ENCODE measurements around the gene LRRC3. TPM values are rescaled to one million over a fixed set of nuclear protein-coding genes. Genes with fewer than 3 reads are reported as not detected.

Gene LRRC3
- total RNA-seq, 3 donors from 2014 or later (not counting 1 experiment from before 2014, with no cell fraction given) = 0.36 to 0.50 (median 0.38) TPM

DNA sequence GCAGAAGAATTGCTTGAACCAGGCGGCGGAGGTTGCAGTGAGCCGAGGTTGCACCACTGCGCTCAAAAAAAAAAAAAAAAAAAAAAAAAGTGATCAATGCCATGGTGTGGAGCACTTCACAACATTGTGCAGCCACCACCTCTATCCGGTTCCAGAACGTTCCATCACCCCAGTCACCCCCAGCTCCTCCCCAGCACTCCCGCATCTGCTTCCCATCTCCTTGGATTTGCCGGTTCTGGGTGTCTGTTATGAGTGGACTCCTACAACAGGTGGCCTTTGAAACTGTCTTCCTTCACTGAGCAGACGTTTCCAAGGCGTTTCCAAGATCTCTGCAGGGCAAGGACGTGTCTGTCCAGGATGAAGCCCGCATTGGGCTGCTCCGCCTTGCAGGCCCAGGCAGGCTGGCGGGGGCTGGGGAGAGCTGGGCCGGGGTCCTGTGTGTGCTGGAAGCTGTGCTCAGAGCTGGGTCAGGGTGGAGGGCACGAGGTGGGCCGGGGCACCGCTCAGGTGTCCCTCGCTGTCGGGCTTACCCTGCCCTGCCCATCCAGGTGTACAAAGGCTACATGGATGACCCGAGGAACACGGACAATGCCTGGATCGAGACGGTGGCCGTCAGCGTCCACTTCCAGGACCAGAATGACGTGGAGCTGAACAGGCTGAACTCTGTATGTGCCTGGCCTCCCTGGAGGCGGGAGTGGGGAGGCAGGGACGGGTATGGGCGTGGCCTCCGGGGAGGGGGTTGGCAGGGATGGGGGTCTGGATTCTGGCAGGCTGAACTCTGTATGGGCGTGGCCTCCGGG lies 14.9 kb upstream of the LRRC3 start:
- Mint-ChIP-seq H3K4me1 (peaks cover 0 to 13% of the 10 kb centered on the region in 2 donors), H3K27me3 (ENCODE audit: low read depth in 2 of 2) (no peaks in the 10 kb centered on the region), H3K27ac (no peak overlapping the region), H3K36me3 (no peaks in the 10 kb centered on the region), H3K9me3 (no peaks in the 10 kb centered on the region), H3K4me3 (no peak overlapping the region)
- no peak for DNase-seq
- H3K36me3 ChIP-seq (ENCODE audit: control insufficient read depth, insufficient read depth, low read length) = peaks cover 5% of the 10 kb centered on the region
- intact Hi-C loops (cut with micrococcal nuclease) = no loop called here
- no peaks in the 10 kb centered on the region for H3K4me1 ChIP-seq (ENCODE audit: control insufficient read depth, insufficient read depth, low read length)
- no peaks in the 10 kb centered on the region for H3K27me3 ChIP-seq (ENCODE audit: control insufficient read depth, insufficient read depth, low read length)
- 92% methylated on average over 31 of the region's 33 CpGs for WGBS (ENCODE audit: insufficient coverage)
- no peak for ATAC-seq
- no peaks in the 10 kb centered on the region for H3K9me3 ChIP-seq (ENCODE audit: control insufficient read depth, insufficient read depth, low read length)
- no peak overlapping the region for H3K27ac ChIP-seq (ENCODE audit: low read length)
- H3K4me3 ChIP-seq (ENCODE audit: low read length) = no peak overlapping the region
- TF ChIP-seq, protein P1, sequence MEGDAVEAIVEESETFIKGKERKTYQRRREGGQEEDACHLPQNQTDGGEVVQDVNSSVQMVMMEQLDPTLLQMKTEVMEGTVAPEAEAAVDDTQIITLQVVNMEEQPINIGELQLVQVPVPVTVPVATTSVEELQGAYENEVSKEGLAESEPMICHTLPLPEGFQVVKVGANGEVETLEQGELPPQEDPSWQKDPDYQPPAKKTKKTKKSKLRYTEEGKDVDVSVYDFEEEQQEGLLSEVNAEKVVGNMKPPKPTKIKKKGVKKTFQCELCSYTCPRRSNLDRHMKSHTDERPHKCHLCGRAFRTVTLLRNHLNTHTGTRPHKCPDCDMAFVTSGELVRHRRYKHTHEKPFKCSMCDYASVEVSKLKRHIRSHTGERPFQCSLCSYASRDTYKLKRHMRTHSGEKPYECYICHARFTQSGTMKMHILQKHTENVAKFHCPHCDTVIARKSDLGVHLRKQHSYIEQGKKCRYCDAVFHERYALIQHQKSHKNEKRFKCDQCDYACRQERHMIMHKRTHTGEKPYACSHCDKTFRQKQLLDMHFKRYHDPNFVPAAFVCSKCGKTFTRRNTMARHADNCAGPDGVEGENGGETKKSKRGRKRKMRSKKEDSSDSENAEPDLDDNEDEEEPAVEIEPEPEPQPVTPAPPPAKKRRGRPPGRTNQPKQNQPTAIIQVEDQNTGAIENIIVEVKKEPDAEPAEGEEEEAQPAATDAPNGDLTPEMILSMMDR (IDR thresholded peaks at IDR 0.05) = no peak

DNA sequence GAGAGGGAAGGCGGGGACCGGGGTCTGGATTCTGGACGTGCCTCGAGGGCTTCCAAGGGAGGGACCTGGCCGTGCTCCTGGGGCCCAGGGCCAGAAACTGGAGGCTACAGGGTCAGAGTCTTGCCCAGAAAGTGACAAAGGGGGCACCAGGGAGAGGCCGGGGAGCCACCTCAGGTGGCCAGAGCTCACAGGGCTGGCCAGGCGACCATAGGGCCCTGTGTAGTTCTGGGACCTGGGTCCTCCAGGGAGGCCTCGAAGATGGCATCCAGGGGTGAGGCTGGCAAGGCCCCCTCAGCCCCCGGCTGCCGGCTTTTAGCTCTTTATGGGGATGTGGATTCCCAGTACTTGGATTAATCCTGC lies 14.3 kb upstream of the LRRC3 start:
- Mint-ChIP-seq H3K4me3 (no peak overlapping the region), H3K9me3 (no peaks in the 10 kb centered on the region), H3K27ac (no peak overlapping the region), H3K36me3 (no peaks in the 10 kb centered on the region), H3K4me1 (peaks cover 0 to 7% of the 10 kb centered on the region in 2 donors), H3K27me3 (ENCODE audit: low read depth in 2 of 2) (no peaks in the 10 kb centered on the region)
- Histone ChIP-seq H3K36me3 (ENCODE audit: control insufficient read depth, insufficient read depth, low read length) (peaks cover 5% of the 10 kb centered on the region), H3K4me1 (ENCODE audit: control insufficient read depth, insufficient read depth, low read length) (no peaks in the 10 kb centered on the region), H3K4me3 (ENCODE audit: low read length) (no peak overlapping the region), H3K9me3 (ENCODE audit: control insufficient read depth, insufficient read depth, low read length) (no peaks in the 10 kb centered on the region), H3K27me3 (ENCODE audit: control insufficient read depth, insufficient read depth, low read length) (no peaks in the 10 kb centered on the region), H3K27ac (ENCODE audit: low read length) (no peak overlapping the region)
- WGBS (ENCODE audit: insufficient coverage) = 91% methylated on average over 10 of the region's 10 CpGs
- ATAC-seq (no peak), DNase-seq (no peak)
- intact Hi-C loops (cut with micrococcal nuclease) = no loop called here
- TF ChIP-seq, protein P1 (IDR thresholded peaks at IDR 0.05) = no peak

DNA sequence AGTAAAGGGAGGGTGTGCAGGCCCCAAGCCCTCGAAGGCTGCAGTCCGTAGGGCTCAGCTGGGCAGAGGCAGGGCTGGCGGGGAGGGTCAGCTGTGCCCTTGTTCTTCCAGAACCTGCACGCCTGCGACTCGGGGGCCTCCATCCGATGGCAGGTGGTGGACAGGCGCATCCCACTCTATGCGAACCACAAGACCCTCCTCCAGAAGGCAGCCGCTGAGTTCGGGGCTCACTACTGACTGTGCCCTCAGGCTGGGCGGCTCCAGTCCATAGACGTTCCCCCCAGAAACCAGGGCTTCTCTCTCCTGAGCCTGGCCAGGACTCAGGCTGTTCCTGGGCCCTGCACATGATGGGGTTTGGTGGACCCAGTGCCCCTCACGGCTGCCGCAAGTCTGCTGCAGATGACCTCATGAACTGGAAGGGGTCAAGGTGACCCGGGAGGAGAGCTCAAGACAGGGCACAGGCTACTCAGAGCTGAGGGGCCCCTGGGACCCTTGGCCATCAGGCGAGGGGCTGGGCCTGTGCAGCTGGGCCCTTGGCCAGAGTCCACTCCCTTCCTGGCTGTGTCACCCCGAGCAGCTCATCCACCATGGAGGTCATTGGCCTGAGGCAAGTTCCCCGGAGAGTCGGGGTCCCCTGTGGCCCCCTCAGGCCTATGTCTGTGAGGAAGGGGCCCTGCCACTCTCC lies 13.6 kb upstream of the LRRC3 start:
- 95% methylated on average over 20 of the region's 20 CpGs for WGBS (ENCODE audit: insufficient coverage)
- Histone ChIP-seq H3K9me3 (ENCODE audit: control insufficient read depth, insufficient read depth, low read length) (no peaks in the 10 kb centered on the region), H3K27ac (ENCODE audit: low read length) (no peak overlapping the region), H3K27me3 (ENCODE audit: control insufficient read depth, insufficient read depth, low read length) (no peaks in the 10 kb centered on the region), H3K36me3 (ENCODE audit: control insufficient read depth, insufficient read depth, low read length) (peaks cover 5% of the 10 kb centered on the region), H3K4me1 (ENCODE audit: control insufficient read depth, insufficient read depth, low read length) (no peaks in the 10 kb centered on the region), H3K4me3 (ENCODE audit: low read length) (no peak overlapping the region)
- no peak overlapping the region for H3K4me3 Mint-ChIP-seq
- intact Hi-C loops (cut with micrococcal nuclease) = no loop called here
- DNase-seq (no peak), ATAC-seq (no peak)
- H3K27ac Mint-ChIP-seq = no peak overlapping the region
- TF ChIP-seq, protein P1 (IDR thresholded peaks at IDR 0.05) = no peak
- H3K9me3 Mint-ChIP-seq = no peaks in the 10 kb centered on the region
- H3K4me1 Mint-ChIP-seq = peaks cover 0 to 7% of the 10 kb centered on the region in 2 donors
- no peaks in the 10 kb centered on the region for H3K27me3 Mint-ChIP-seq (ENCODE audit: low read depth in 2 of 2)
- H3K36me3 Mint-ChIP-seq = no peaks in the 10 kb centered on the region

Data from natural killer cell (primary cell).